ENCODE data around the gene TBC1D2B.
"Not testable (repeated sequence)": the region's sequence is repeated elsewhere in the genome, so short reads cannot be mapped to it uniquely, and the experiment has no call there.

TBC1D2B gene

DNA sequence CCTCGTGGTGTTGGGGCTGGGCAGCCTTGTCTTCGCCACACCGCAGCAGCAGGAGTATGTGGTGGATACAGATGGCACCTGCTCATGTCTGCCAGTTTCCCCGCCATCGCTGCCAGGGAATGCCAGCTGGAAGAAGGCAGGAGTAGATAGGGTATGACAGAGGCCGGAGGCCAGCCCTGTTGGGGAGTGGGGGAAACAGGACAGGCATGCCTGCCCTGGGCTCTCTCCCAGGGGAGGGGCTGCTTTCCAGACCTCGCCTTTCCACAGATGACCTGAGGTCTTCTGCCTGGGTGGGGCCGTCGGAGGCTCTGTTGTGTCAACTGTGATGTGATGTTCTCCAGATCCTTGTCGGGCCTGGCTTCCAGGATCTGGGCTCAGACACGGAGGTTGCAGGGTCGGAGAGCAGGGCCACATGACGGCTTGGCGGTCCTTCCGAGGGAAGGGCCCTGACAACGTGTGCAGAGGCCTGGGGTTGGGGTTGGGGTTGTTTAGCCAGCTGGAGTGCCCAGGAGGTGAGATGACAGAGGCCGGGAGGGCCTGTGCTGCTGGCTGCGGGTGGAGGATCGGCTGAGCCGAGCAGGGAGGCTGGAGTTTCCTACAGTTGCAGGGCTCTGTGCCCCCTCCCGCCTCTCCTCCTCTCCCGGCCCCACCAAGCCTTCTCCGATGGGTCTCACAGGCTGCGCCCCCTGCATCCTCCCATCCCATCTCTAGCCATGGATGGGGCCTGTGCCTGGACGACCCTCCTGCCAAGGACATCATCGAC is 102.0 kb downstream of the TBC1D2B start:
- no peak for DNase-seq (ENCODE audit: low read depth in 2 of 2)

DNA sequence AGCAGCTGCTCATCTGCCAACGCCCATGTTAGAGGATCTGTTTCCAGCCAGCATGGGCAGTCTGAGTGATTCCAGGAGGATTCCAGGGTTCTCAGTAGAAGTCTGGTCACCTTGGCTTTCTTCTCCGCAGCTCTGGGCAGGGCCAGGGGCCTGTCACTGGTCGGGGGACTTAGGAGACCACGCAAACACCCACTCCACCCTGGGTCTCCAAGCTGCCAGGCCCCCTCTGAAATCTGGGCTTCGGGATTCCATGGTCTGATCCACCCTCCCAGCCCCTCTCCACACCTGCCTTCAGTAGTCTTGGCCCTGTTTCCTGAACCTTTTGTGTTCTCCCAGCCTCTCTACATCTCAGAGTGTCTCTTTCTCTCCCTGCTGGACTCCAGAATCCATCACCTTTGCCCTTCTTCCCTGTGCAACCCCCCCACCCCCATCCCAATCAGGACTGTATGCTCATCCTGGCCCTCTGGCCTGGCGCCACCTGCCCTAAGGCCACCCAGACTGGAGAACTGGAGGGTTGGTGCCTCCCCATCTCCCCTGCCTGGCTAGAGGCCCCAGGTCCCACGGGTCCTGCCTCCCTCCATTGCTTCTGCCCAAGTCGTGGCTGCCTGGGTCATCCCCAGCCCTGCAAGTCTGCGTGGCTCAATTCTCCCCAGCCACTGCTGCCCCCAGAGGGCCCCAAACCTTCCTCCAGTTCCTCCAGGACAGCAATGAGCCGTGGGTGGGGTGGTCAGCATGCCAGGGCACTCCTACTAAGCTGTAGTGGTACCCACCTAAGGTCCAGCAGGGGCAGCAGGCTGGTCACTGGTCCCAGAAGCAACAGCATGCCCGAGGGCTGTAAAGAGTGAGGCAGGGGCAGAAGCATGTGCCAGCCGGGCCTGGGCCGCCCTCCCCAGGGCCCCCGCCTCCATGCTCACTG is 102.8 kb downstream of the TBC1D2B start:
- DNase-seq (ENCODE audit: low read depth in 2 of 2): no peak

DNA sequence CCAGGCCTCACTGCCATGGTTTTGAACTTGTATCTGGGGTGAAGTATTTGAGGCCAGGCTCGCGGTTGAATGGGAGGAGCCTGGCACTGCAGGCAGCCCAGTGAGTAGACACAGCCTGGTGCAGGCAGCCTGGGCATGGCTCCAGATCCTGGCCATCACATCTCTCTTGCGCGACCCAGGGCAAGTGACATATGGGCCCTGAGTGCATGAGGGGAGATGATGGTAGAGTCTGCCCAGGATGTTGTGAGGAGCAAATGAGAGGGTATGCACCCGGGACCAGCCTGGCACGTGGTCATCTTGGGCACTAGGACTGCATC is 103.5 kb downstream of the TBC1D2B start:
- no peak for DNase-seq (ENCODE audit: low read depth in 2 of 2)

DNA sequence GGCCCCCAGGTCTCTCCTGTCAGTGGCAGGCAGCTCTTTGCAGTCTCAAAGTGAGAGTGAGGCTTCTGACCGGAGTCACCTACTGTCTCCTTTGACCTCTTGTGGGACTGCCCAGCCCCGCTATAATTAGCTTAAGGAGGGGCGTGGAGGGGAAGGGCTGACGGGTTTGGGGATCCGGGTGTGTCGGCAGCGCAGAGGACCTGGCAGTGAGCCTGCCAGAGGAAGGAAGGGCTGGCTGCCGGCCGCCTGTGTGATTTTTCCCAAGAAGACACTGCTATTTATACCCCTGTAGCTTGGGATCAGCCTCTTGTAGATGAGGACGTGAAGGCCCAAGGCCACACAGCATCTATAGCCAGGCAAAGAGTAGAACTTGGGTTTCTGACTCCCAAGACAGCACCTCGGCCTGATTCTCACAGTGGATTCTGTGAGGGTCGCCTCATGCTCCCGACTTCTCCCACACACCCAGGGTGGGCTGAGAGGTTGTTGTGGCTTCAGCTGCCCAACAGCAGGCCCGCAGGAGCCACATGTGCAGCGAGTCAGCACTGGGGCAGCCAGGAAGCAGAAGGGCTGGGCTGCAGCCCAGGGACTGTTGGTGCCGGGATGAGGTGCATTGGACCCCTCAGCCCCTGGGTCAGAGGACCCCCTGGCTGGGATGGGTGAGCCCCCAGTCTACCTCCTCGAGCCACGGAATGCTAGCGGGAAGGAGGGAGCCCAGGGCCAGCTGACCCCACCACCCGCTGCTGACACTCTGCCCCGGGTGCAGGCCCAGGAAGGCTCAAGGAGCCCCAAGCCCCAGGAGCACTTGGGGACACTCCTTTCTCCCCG is 104.0 kb downstream of the TBC1D2B start:
- not testable (repeated sequence) for DNase-seq (ENCODE audit: low read depth in 2 of 2)

DNA sequence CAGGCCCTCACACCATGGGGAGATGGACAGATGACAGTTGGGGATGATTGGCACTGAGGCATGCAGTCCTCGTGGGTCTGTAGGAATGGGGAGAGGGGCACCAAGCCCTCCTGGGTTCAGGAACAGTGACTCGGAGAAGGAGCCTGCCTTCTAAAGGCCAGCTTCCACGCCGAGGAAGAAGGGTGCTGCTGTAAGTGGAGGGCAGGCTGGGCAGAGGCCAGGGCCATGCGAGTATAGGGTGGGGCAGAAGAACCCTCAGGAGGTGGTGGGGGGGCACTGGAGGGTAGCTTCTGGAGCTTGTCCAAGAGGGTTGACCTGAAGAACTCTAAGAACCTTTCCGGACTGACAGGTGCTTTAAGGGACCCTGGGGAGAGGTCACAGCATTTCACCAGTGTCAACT is 104.8 kb downstream of the TBC1D2B start:
- not testable (repeated sequence) for DNase-seq (ENCODE audit: low read depth in 2 of 2)

DNA sequence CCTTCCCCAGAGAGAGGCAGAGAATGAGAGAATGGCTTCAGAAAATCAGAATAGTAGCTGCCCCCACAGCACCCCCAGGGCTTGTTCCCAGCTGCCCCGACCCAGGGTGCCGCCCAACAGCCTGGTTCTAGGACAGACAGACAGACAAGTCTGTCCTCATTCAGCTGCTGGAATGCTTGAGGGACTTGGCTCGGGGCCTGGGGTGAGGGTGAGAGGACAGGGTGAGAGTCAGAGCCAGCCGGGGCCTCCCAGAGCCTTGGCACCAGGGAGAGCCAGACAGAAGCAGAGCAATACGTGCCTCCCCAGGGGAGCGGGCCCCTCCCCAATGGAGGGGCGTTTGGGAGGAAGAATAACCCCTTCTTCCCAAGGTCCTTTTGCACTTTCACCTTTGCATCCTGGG is 105.6 kb downstream of the TBC1D2B start:
- not testable (repeated sequence) for DNase-seq (ENCODE audit: low read depth in 2 of 2)

DNA sequence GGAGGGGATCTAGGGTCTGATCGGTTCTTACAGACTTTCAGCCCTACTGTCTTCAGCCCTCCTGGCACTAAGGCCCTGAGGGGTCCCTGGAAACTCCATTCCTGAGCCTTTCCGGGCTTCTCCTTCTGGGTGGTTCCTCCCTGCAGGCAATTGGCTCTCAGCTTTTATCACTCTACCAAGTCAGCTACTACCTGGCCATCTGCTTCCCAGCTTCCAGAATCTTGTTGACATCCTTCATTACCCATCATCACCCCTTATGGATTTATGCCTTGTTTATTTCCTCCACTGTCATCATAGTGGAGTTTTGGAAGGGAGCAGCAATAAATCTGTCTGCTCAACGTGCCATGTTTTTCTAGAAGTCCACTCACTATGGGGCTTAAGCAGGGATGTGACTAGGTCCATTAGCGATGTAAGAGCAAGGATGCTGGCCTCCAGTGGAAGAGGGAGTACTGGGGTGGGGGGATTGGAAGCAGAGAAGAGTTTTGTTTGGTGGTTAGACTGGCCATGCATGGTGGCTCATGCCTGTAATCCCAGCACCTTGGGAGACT is 106.6 kb downstream of the TBC1D2B start:
- DNase-seq (ENCODE audit: low read depth in 2 of 2): not testable (repeated sequence)

DNA sequence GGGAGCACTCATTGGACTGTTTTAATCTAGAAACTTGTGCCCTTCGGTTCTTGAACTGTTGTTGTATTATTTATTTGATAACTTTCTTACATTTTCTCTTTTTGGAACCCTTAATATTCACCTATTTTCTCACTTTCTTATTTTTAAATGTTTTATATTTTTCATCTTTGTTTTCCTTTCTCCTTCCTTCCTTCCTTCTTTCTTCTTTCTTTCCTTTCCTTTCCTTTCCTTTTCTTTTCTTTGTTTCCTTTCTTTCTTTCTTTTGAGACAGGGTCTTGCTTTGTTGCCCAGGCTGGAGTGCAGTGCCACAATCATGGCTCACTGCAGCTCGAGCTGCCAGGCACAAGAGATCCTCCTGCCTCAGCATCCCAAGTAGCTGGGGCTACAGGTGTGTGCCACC is 108.5 kb downstream of the TBC1D2B start:
- DNase-seq (ENCODE audit: low read depth in 2 of 2): no peak

DNA sequence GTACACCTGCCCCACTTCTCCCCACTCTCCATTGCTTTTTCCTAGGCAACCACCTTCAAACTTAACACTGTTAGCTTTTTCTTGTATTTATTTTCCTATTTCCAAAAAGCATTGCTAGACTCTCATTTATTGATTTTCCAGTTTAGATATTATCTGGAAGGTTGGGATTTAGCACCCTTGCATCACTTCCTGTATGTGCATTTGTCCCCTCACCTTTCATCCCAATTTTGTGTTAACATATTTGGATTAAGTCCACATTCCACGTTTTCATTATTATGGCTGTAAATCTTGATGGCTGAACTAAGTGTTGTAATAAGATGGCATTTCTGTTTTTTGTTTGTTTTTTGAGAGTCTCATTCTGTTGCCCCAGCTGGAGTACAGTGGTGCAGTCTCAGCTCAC is 109.7 kb downstream of the TBC1D2B start:
- no peak for DNase-seq (ENCODE audit: low read depth in 2 of 2)

DNA sequence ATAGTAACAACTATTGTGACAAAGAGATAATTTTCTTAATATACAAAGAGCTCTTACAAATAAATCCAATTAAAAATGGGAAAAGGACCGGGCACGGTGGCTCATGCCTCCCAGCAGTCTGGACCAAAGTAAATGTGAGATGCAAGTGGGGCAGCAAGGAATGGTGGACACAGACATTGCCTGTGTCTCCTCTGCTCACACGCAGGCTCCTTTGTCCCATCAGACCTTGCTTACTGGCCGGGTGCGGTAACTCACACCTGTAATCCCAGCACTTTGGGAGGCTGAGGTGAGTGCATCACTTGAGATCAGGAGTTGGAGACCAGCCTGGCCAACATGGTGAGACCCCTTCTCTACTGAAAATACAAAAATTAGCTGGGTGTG is 110.3 kb downstream of the TBC1D2B start:
- not testable (repeated sequence) for DNase-seq (ENCODE audit: low read depth in 2 of 2)

DNA sequence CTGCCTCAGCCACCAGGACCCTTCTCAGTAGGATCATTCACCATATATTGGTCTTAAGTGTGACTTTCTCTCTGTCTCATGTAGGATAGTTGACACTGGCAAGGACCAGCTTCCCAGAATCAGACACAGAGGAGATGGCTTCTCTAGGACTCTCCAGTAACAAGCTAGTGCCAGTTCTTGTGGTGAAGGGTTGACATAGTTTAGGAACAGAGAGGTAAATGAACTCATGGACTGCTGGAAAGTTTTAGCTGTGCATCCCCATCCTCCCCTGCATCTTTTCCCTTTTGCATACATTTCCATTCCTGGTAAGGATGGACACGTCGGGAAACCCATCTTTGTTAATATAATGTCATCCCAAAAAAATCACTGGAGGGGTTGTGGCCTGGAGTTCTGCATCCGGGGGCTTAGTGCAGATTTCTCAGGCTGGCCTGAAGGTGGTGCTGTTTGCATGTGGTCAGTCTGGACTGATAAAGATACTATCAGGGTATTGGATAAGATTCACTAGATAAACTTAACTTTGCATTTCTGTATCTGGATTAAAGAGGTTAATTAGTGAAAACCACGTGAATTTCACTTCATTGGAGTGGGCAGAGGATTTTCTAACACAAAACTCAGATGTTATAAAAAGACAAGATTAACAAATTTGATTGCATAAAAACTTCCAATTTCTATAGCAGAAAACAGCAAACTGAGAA is 110.8 kb downstream of the TBC1D2B start:
- DNase-seq (ENCODE audit: low read depth in 2 of 2): peak in 1 of 2 experiments; percentile 35

DNA sequence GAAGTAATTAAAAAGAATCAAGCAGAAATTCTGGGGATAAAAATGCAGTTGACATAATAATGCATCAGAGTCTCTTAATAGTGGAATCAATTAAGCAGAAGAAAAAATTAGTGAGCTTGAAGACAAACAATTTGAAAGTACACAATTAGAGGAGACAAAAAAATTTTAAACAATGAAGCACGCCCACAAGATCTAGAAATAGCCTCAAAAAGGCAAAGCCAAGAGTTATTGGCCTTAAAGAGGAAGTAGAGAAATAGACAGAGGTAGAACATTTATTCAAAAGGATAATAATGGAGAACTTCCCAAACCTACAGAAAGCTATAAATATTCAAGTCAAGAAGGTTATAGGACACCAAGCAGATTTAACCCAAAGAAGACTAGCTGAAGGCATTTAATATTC is 113.3 kb downstream of the TBC1D2B start:
- no peak for DNase-seq (ENCODE audit: low read depth in 2 of 2)

DNA sequence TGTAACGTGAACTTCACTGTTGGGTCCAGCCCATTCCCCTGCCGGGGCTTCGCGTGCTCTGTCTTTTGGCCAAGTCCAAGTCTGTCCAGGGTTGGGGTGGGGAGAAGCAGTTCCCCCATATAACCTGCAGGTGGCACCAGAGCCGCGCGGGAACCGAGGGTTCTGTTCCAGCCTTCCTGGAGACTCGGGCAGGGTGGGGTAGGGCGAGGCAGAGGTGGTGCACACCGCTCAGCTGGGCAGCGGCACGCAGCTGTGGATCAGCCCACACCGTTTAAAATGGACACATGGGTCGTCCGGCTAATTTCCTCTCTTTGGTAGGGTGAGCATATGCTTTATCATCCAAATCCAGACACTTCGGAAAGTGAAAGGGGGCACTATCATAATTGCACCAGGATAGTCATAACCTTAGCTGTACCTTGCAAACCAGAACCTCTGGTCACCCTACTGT is 118.1 kb downstream of the TBC1D2B start:
- DNase-seq (ENCODE audit: low read depth in 2 of 2): peak; percentile 61 to 72

DNA sequence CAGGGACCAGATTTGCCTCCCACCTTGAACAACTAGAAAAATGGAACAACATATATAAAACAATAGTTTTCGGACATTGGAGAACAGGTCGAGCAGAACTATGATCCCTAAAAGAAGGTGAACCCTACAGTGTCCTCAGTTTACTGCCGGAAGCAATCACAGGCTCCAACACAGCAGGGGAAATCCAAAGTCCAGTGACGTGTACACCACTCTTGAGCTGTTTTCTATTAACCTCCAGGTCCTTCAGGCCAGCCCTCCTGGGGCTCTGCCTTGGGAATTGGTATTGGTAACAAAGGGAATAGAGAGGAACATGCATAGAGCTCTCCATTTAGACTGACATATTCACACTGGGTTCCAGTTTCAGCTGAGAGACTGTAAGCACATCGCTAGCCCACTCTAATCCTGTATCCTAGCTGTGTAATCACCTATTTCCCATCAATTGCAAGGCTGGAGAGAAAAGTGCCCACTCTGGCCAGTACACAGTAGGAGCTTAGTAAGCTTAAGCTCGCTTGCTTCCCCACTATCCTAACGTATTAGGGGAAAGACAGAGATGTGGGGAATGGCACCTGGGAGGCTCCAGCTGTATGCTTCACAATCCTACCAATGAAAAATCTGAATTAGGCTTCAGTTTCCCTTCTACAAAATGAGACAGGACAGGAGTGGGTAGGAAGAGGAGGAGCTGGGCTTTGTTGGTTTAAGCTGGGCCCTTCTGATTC is 118.6 kb downstream of the TBC1D2B start:
- not testable (repeated sequence) for DNase-seq (ENCODE audit: low read depth in 2 of 2)

DNA sequence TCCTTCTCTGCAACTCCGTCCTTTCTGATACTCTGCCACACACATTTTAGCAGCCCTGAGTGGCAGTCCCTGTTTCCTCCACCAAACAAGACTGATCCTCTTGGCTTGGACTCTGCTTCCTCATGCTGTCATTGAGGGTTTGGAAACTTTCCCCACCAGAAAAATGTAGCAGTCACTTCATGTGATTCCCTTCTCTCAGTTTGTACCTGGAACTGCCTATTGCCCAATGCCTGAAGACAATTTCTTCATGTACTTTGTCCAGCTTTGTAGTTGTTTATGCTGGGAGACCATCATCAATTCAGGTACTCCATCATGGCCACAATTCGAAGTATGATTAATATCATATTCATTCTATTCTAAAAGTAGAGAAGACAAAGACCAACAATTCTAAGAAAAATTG is 119.5 kb downstream of the TBC1D2B start:
- not testable (repeated sequence) for DNase-seq (ENCODE audit: low read depth in 2 of 2)

DNA sequence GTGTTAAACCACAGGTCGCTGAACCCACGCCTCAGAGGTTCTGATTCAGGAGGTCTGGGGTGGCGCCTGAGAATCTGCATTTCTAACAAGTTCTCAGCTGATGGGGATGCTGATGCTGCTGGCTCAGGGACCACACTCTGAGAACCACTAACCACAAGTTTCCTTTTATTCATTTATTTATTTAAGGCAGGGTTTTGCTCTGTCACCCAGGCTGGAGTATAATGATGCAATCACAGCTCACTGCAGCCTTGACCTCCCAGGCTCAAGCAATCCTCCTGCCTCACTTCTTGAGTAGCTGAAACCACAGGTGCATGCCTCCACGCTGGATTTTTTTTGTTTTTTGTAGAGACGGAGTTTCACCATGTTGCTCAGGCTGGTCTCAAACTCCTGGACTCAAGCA is 123.6 kb downstream of the TBC1D2B start:
- peak in 1 of 2 experiments; percentile 22 for DNase-seq (ENCODE audit: low read depth in 2 of 2)

DNA sequence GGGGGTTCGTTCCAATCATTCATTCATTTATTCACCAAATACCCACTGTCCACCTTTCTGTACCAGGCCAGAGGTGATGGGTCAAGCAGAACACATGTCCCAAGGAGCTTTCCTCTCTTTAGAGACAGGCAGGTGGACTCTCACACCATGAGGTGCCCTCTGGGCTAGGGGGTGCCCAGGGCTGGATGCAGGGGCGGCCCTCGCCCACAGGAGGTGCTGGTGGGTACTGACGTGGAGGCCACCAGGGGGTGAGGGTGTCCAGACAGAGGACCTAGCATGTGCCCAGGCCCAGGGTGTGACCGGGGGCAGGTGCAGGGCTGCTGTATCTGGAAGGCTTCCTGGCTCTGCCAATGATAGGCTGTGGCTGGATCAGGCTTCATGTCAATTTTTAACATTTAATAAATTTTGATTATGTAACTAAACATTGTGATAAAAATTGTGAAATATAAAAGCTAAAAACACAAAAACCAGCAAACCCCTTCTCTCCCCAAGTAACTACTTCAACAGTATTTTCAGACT is 124.5 kb downstream of the TBC1D2B start:
- not testable (repeated sequence) for DNase-seq (ENCODE audit: low read depth in 2 of 2)

DNA sequence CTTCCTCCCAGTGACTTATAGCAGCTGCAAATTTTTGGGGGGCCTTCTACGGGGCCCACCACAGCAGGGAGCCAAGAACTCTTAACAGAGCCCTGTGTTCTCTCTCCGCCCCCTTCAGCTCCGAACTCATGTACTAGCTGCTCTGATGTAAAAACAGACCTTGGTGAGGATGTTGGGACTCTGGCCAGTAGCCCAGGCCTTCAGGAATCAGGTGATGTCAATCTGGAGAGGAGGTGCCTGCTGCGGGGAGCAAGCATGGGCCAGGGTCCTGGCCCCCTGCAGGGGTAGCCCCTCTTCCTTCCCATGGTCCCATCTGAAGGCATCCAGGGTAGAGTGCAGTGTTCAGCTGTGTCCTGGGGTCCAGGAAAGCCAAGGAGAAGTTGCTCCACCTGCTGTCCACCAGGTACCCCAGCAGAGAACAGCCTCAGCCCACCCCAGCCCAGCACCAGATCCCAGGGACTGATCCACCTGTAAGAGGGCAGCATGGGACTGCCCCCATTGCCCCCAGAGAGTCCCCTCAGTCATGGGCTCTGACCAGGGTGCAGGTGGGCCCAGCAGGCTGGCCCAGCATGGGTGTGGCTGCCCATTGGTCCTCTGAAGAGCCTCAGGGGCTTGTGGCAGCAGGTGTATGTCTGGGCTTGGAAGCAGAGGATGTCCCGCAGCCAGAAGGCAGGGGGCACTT is 126.3 kb downstream of the TBC1D2B start:
- not testable (repeated sequence) for DNase-seq (ENCODE audit: low read depth in 2 of 2)

DNA sequence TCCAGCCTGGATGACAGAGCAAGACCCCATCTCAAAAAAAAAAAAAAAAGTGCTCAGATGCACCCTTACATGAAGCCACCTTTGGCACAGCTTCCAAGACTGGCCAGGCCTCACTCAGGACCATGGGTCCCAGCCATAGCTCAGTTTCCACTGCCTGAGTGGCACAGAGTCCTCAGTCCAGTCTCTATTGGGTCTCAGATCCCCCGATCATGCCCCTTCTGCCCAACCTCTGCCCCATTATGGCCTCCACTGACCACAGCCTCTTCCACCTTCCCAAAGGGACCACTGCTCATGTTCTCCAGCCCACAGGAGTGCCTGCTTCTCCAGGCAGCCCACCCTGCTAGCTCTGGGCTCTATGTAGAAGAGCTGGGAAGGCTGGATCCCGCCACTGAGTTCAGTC is 127.0 kb downstream of the TBC1D2B start:
- DNase-seq (ENCODE audit: low read depth in 2 of 2): not testable (repeated sequence)

DNA sequence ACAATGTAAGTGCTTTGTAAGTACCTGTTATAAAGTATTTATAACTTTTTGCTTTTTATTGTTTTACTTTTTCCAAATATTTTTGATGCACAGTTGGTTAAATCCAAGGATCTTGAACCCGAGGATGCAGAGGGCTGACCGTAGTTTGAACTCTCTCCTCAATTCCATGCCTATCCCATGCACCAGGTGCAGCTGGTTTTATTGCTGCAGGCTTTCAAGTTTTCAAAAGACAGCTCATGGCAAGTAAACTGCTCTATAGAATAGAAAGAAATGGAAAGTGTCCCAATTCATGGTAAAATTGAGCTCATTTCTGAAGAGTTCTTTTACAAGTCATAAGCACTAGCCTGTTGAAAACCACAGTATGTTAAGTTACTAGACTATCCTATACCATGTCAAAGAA is 131.9 kb downstream of the TBC1D2B start:
- DNase-seq (ENCODE audit: low read depth in 2 of 2): no peak

Measured in stimulated activated CD4-positive, alpha-beta T cell treated with anti-CD3 and anti-CD28 coated beads, Interleukin-12 subunit alpha, Interleukin-12 subunit beta, amount 100 ng/mL, for 24 hours (primary cell).